HepG2 (cell line): ENCODE measurements around the gene GMCL2. TPM values are rescaled to one million over a fixed set of nuclear protein-coding genes. Genes with fewer than 3 reads are reported as not detected.

Source experiments
- ATAC-seq: fragments of 200-7000 bp; cut with Tn5 transposase; 3 replicates; pipeline ENCODE4 v1.9.1; 2020; ENCODE audit warnings: mild to moderate bottlenecking, moderate library complexity
- BruUV-seq: library from RNA; stranded (reverse); fragments of 400-500 nt; replicated peaks from 2 replicates; lab custom pipeline; 2021; lab: Mats Ljungman, UMichigan
- CTCF ChIA-PET: fragments of 300-600 bp; formaldehyde crosslinking; extraction: SDS; loops from one replicate; lab custom pipeline; 2021; ENCODE audit warnings: low total read pairs, inconsistent platforms, low intra/inter-chr PET ratio; lab: Yijun Ruan, JAX
- POLR2A ChIA-PET: fragments of 350-600 bp; sonication (Branson Sonifier 250); formaldehyde crosslinking; loops from one replicate; lab custom pipeline; 2020; ENCODE audit warnings: antibody characterized with exemption, inconsistent platforms; lab: Yijun Ruan, JAX
- DNase-seq: peaks from one replicate; pipeline ENCODE4 v3.0.0-alpha.2; 2015; ENCODE audit warnings: low spot score
- FAIRE-seq: peaks from 3 replicates; lab custom pipeline; 2011; peaks lifted over from hg19 to GRCh38; lab: Jason Lieb, UNC
- H2AFZ ChIP-seq: one replicate; pipeline ENCODE4 v1.6.1; 2011; ENCODE audit warnings: low read length, inconsistent platforms
- H3K27ac ChIP-seq: fragments of 300-600 bp; 3 replicates; pipeline ENCODE4 v1.8.0; 2011; ENCODE audit warnings: mixed run types, mild to moderate bottlenecking, mixed read lengths, low read length, inconsistent platforms; ENCODE audit not compliant: insufficient read depth; ENCODE audit errors: extremely low read length
- H3K27me3 ChIP-seq, 2 experiments: fragments of 200-600 bp in 1 of 2; 2 replicates in 1 of 2; 3 replicates in 1 of 2; pipeline versions ENCODE4 v1.6.0 to v1.8.0; 2011; ENCODE audit warnings: low read length in 2 of 2, mild to moderate bottlenecking in 2 of 2, moderate library complexity in 2 of 2, inconsistent platforms in 1 of 2; ENCODE audit not compliant: insufficient read depth in 2 of 2, control insufficient read depth in 1 of 2
- H3K36me3 ChIP-seq, 2 experiments: fragments of 200-600 bp in 1 of 2; replicated peaks in 1 of 2; 2 replicates in 1 of 2; 3 replicates in 1 of 2; pipeline versions ENCODE4 v1.5.1 to v1.8.0; 2011; ENCODE audit warnings: low read length in 2 of 2, inconsistent platforms in 1 of 2; ENCODE audit not compliant: insufficient read depth in 2 of 2, control insufficient read depth in 1 of 2
- H3K4me1 ChIP-seq: 2 replicates; pipeline ENCODE4 v1.5.1; 2012; ENCODE audit warnings: low read length, inconsistent platforms; ENCODE audit not compliant: insufficient read depth
- H3K4me2 ChIP-seq: 2 replicates; pipeline ENCODE4 v1.6.0; 2011; ENCODE audit warnings: low read depth, low read length, inconsistent platforms
- H3K4me3 ChIP-seq, 3 experiments: fragments of 200-600 bp in 1 of 3; sonication (generic), shearing (Covaris generic) in 1 of 3; replicated peaks in 1 of 3; 2 replicates each; pipeline ENCODE4 v1.5.1; 2011 to 2016; ENCODE audit warnings: low read length in 3 of 3, inconsistent platforms in 2 of 3, low read depth in 2 of 3, mild to moderate bottlenecking in 2 of 3, control low read depth in 1 of 3, mixed read lengths in 1 of 3; ENCODE audit not compliant: insufficient read depth in 1 of 3
- H3K79me2 ChIP-seq: one replicate; pipeline ENCODE4 v1.6.1; 2011; ENCODE audit warnings: low read length, inconsistent platforms; ENCODE audit not compliant: insufficient read depth
- H3K9ac ChIP-seq: 2 replicates; pipeline ENCODE4 v1.6.0; 2011; ENCODE audit warnings: mild to moderate bottlenecking, low read depth, low read length, inconsistent platforms; ENCODE audit not compliant: insufficient read depth
- H3K9me3 ChIP-seq: 2 replicates; pipeline ENCODE4 v1.5.1; 2012; ENCODE audit warnings: mild to moderate bottlenecking, low read length
- H4K20me1 ChIP-seq: 2 replicates; pipeline ENCODE4 v1.6.0; 2011; ENCODE audit warnings: inconsistent platforms, mild to moderate bottlenecking, low read length, moderate library complexity; ENCODE audit not compliant: insufficient read depth
- ATRX ChIP-seq: sonication (generic); formaldehyde crosslinking; IDR thresholded peaks from 2 replicates; pipeline ENCODE4 v1.4.0; 2020; ENCODE audit warnings: missing genetic modification reagents, borderline replicate concordance
- IRX3 ChIP-seq: sonication (generic); formaldehyde crosslinking; IDR thresholded peaks from 2 replicates; pipeline ENCODE4 v1.8.1; 2023; ENCODE audit warnings: mild to moderate bottlenecking, low read depth, missing genetic modification reagents, borderline replicate concordance
- MAFF ChIP-seq: IDR thresholded peaks from 2 replicates; pipeline ENCODE4 v1.6.1; 2011; ENCODE audit warnings: low read depth, low read length, improper control_type of control experiment
- MAFK ChIP-seq, 2 experiments: IDR thresholded peaks in 1 of 2; conservative IDR thresholded peaks in 1 of 2; 2 replicates each; pipeline ENCODE4 v1.6.1; 2011; ENCODE audit warnings: improper control_type of control experiment in 2 of 2, low read length in 2 of 2
- MIER2 ChIP-seq: IDR thresholded peaks from 2 replicates; pipeline ENCODE4 v1.6.1; 2016; ENCODE audit warnings: missing biosample characterization, missing genetic modification reagents
- NFE2L2 ChIP-seq: fragments of 150-350 bp; IDR thresholded peaks from 2 replicates; pipeline ENCODE4 v1.6.1; 2014; ENCODE audit warnings: low read length
- NFKB2 ChIP-seq: sonication (generic); formaldehyde crosslinking; IDR thresholded peaks from 2 replicates; pipeline ENCODE4 v1.4.0; 2020; ENCODE audit warnings: missing genetic modification reagents, borderline replicate concordance
- NR2C2 ChIP-seq: sonication (generic); formaldehyde crosslinking; IDR thresholded peaks from 2 replicates; pipeline ENCODE4 v1.4.0; 2020; ENCODE audit warnings: missing genetic modification reagents, mild to moderate bottlenecking, moderate library complexity, borderline replicate concordance
- POGZ ChIP-seq: sonication (generic); formaldehyde crosslinking; IDR thresholded peaks from 2 replicates; pipeline ENCODE4 v1.4.0; 2020; ENCODE audit warnings: mild to moderate bottlenecking, missing genetic modification reagents
- THAP11 ChIP-seq: IDR thresholded peaks from 2 replicates; pipeline ENCODE4 v1.6.1; 2016; ENCODE audit warnings: missing biosample characterization, missing genetic modification reagents
- ZMYM2 ChIP-seq: sonication (generic); formaldehyde crosslinking; IDR thresholded peaks from 2 replicates; pipeline ENCODE4 v1.8.0; 2022; ENCODE audit warnings: mild to moderate bottlenecking, missing genetic modification reagents
- ZNF253 ChIP-seq: sonication (generic); formaldehyde crosslinking; IDR thresholded peaks from 2 replicates; pipeline ENCODE4 v1.8.0; 2022; ENCODE audit warnings: mild to moderate bottlenecking, missing genetic modification reagents, borderline replicate concordance
- ZNF335 ChIP-seq: sonication (generic); formaldehyde crosslinking; IDR thresholded peaks from 2 replicates; pipeline ENCODE4 v1.4.0; 2020; ENCODE audit warnings: missing genetic modification reagents
- ZNF484 ChIP-seq: sonication (generic); formaldehyde crosslinking; IDR thresholded peaks from 2 replicates; pipeline ENCODE4 v1.5.1; 2020; ENCODE audit warnings: mild to moderate bottlenecking, low read depth, missing genetic modification reagents, borderline replicate concordance
- ZNF530 ChIP-seq: sonication (generic); formaldehyde crosslinking; IDR thresholded peaks from 2 replicates; pipeline ENCODE4 v1.5.0; 2020; ENCODE audit warnings: low read depth, mild to moderate bottlenecking, missing genetic modification reagents
- ZNF615 ChIP-seq: sonication (generic); formaldehyde crosslinking; IDR thresholded peaks from 2 replicates; pipeline ENCODE4 v1.5.0; 2020; ENCODE audit warnings: mild to moderate bottlenecking, missing genetic modification reagents, borderline replicate concordance
- ZNF83 ChIP-seq: sonication (generic); formaldehyde crosslinking; IDR thresholded peaks from 2 replicates; pipeline ENCODE4 v1.4.0; 2020; ENCODE audit warnings: missing genetic modification reagents, mild to moderate bottlenecking, borderline replicate concordance
- ZSCAN30 ChIP-seq: sonication (generic); formaldehyde crosslinking; IDR thresholded peaks from 2 replicates; pipeline ENCODE4 v1.5.0; 2020; ENCODE audit warnings: mild to moderate bottlenecking, missing genetic modification reagents
- WGBS: methylation state at CpG from one replicate; pipeline ENCODE4 v1.1.6; 2017; ENCODE audit warnings: low lambda C conversion rate; 5-methylcytosine and 5-hydroxymethylcytosine counted together
- in situ Hi-C: cut with HindIII; loops from 2 replicates; pipeline ENCODE4 v1.10.0; 2017; ENCODE audit warnings: low pct_unique_long_range_greater_than_20kb; ENCODE audit not compliant: extremely low pct_ligation_motif_present
- intact Hi-C: fragments of 100-400 bp; cut with micrococcal nuclease; formaldehyde crosslinking; loops from one replicate; pipeline ENCODE4 v1.10.0; 2022; ENCODE audit not compliant: unreplicated experiment
- polyA plus RNA-seq, 8 experiments: library from polyadenylated mRNA; depleted of rRNA in 3 of 8; stranded (reverse) in 7 of 8; unstranded in 1 of 8; fragments of >200 nt; fragmentation: Illumina TruSeq in 4 of 8; extraction: Trizol in 4 of 8; gene quantifications; 2 replicates each; pipeline versions ENCODE4 v1.2.1 to v1.2.3, GENCODE V29; 2011 to 2016; ENCODE audit warnings: low read depth in 4 of 8, missing spikeins in 1 of 8, mixed read lengths in 1 of 8; ENCODE audit not compliant: insufficient read depth in 1 of 8
- total RNA-seq, 5 experiments: library from RNA; depleted of rRNA; stranded (reverse); fragments of >200 nt; fragmentation: Illumina TruSeq; extraction: Trizol; gene quantifications; 2 replicates each; pipeline ENCODE4 v1.2.3, GENCODE V29; 2016; ENCODE audit warnings: low read depth in 1 of 5
- TF ChIP-seq, protein P1 (sequence below): sonication (generic); IDR thresholded peaks from 2 replicates; pipeline ENCODE4 v1.6.1; 2016; ENCODE audit warnings: low read depth, borderline replicate concordance

The GMCL2 gene
- total and polyA plus RNA-seq, 2 of the 13 experiments (the other 11 are each of a cell fraction or from before 2014, with no cell fraction given) = 0.03 TPM; not detected in 1

DNA sequence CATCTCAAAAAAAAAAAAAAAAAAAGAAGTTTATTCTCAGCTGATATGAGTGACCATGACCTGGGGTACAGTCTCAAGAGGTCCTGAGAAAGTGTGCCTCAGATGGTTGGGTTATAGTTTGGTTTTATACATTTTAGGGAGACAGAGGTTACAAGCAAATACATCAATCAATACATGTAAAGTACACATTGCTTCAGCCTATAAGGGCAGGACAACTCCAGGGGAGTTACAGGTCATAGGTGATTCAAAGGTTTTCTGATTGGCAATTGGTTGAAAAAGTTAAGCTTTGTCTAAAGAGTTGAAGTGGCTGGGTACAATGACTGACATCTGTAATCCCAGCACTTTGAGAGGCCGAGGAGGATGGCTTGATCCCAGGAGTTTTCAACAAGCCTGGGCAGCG is 2.3 kb upstream of the GMCL2 start:
- H4K20me1 ChIP-seq = no peaks in the 10 kb centered on the region
- H3K27me3 ChIP-seq = peaks cover 0 to 13% of the 10 kb centered on the region in 2 experiments; a peak in 2 of 5 replicates
- H3K4me2 ChIP-seq = no peak overlapping the region
- WGBS = 0% methylated on average over 2 of the region's 2 CpGs
- no peak overlapping the region for H3K4me3 ChIP-seq
- no peaks in the 10 kb centered on the region for H3K9me3 ChIP-seq
- H3K9ac ChIP-seq = no peak overlapping the region
- TF ChIP-seq IRX3 (no peak), ZSCAN30 (CRISPR knock-in tag) (no peak), NR2C2 (CRISPR knock-in tag) (0 out of 2 replicates have a peak, but pooled peaks have one; percentile 34), ZNF253 (CRISPR knock-in tag) (no peak), THAP11 (no peak), MIER2 (no peak)
- TF ChIP-seq, all 625 proteins: peak for 1
- POLR2A ChIA-PET = interaction anchor here (1.6 kb wide), 1 partner anchor 15 kb away, joined by 11 read pairs; the partner anchor contains the start of gene HNRNPAB
- CTCF ChIA-PET = no interaction called here
- BruUV-seq = no TSS peak
- Histone ChIP-seq H2AFZ (no peak overlapping the region), H3K4me1 (peaks cover 2% of the 10 kb centered on the region; the same call in 1 of the 2 replicates), H3K27ac (no peak overlapping the region), H3K36me3 (no peaks in the 10 kb centered on the region), H3K79me2 (no peaks in the 10 kb centered on the region)
- in situ Hi-C loops = no loop called here
- DNase-seq (no peak), ATAC-seq (peak; percentile 56; the same call in 2 of the 3 replicates), FAIRE-seq (no peak)
- intact Hi-C loops = no loop called here

DNA sequence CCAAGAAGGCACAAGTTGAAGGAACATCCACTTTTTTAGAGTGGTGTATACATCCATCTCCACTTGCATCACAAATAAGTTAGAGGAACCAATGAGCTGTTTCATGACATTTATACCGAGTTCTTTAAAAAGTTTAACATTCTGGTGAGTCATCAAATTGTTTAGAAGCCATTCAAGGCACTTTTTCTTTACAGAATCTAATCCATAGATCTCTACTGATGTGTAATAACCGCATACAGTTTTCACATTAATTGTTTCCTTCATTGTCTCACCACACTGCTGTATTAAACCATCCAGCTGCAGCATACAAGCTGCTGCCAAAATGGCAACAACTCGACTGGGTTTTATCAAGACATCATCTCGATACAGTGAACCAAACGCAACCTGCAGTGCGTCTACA is 744 bp downstream of the GMCL2 start:
- TF ChIP-seq ZNF615 (CRISPR knock-in tag) (no peak), ZMYM2 (CRISPR knock-in tag) (no peak), ZNF530 (no peak), ATRX (CRISPR knock-in tag) (no peak), ZNF83 (CRISPR knock-in tag) (no peak), MAFK (conservative IDR thresholded peaks at IDR 0.05 in 1 of 2, IDR thresholded peaks at IDR 0.05 in 1 of 2; ENCODE audit: low read length in 2 of 2) (peak; percentile 12 to 59; a peak in 2 of 4 replicates), ZNF484 (no peak), NFKB2 (no peak), MAFF (peak; percentile 54), POGZ (CRISPR knock-in tag) (no peak), NFE2L2 (no peak), ZNF335 (CRISPR knock-in tag) (no peak)
- TF ChIP-seq, protein P1, sequence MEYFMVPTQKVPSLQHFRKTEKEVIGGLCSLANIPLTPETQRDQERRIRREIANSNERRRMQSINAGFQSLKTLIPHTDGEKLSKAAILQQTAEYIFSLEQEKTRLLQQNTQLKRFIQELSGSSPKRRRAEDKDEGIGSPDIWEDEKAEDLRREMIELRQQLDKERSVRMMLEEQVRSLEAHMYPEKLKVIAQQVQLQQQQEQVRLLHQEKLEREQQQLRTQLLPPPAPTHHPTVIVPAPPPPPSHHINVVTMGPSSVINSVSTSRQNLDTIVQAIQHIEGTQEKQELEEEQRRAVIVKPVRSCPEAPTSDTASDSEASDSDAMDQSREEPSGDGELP = no peak
- TF ChIP-seq, all 625 proteins: peak for 2
- ATAC-seq (no peak), DNase-seq (no peak), FAIRE-seq (no peak)
- BruUV-seq = no TSS peak
- H3K4me3 ChIP-seq = no peak overlapping the region
- H3K79me2 ChIP-seq = no peaks in the 10 kb centered on the region
- ChIA-PET CTCF (no interaction called here), POLR2A (no interaction called here)
- no peaks in the 10 kb centered on the region; the same call in 1 of the 2 replicates for H3K4me1 ChIP-seq
- H3K27me3 ChIP-seq = no peaks in the 10 kb centered on the region
- no peak overlapping the region for H3K9ac ChIP-seq
- no peak overlapping the region for H3K27ac ChIP-seq
- no peaks in the 10 kb centered on the region for H3K9me3 ChIP-seq
- no peaks in the 10 kb centered on the region for H3K36me3 ChIP-seq
- H3K4me2 ChIP-seq = no peak overlapping the region
- 21% methylated on average over 6 of the region's 6 CpGs for WGBS
- in situ Hi-C loops = no loop called here
- H2AFZ ChIP-seq = no peak overlapping the region
- intact Hi-C loops = no loop called here
- no peaks in the 10 kb centered on the region for H4K20me1 ChIP-seq
